DMS79 treated with DMSO at 0.1 percent for 48 hours (cell line): Measurements from ENCODE around the gene RAI1.

Source experiments
- DNase-seq: peaks from one replicate; lab custom pipeline; 2025; lab: John Stamatoyannopoulos, UW

RAI1 gene

DNA sequence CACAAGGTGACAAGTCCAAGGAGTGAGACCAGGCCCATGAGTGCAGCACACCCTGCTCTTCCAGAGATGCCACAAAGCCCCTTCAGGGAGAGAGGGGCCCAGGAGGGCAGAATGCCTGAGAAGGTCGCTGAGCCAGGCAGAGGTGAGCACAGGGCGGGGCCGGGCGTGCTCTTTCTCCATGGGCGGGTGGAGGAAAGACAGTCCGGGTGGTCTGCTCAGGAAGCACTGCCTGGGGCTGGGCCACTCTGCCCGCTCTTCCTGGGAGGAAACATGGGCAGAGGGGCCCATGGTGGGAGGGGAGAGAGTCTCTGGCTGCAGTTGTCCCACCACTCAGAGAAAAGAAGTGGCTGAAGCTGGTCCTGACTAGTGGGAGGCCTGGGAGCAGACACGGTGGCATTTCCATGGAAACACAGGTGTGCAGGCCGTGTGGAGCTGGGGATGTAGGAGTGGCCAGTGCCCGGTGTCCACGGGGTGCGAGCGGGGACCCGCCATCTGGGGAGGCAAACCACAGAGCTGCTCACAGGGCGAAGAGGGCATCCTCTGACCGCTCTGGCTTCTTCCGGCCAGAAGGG lies 165.9 kb downstream of the RAI1 start:
- DNase-seq = no peak

DNA sequence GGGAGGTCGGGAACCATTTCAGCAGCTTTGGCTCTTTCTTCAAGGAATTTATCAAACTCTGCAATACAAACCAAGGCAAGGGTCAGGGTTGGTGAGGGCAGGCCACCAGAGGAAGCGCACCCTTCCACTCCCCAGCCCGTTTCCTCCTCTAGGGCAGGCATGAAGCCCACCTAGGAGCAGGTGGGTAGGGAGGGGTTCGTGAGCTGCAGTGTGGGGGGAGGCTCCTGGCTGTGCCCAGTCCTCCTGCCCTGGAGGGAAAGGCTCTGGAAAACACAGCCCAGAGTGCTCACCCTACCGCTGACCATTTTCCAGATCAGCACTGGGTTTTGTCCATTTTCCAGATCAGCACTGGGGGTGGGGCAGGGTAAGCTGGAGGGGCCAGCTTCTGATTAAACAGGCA lies 166.5 kb downstream of the RAI1 start:
- DNase-seq = no peak

DNA sequence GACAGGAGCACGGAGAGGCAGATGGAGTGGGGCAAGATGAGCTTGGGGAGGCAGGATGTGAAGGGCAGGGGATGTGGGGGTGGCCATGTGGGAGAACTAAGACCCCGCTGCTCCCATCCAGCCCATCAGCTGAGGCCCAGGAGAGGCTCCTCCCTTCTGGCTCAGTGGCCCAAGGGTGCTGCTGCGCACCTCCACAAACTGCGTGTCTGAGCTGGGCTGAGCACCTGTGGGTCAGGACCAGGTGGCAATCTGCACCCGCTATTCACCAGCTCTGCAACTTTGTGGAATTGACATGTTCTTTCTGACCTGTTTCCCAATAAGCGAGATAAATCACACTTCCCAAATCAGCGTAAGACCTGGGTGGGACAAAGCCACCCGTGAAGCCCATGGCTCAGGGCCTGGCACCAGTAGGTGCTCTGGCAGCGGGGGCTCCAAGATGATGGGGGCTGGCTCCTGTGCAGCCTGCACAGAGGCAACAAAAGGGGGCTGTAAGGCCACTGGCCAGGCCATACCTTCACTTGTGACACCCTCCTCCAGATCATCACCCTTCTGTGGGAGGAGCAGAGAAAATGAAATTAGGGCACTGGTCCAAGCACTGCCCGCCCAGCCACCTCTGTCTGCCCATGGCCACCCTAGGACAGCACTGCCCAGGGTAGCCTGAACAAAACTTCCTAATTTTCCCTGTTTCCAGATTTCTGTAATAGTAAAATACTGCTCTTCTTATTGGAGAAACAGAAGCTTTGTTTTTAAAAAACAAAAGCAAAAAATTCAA lies 167.2 kb downstream of the RAI1 start:
- DNase-seq = no peak

DNA sequence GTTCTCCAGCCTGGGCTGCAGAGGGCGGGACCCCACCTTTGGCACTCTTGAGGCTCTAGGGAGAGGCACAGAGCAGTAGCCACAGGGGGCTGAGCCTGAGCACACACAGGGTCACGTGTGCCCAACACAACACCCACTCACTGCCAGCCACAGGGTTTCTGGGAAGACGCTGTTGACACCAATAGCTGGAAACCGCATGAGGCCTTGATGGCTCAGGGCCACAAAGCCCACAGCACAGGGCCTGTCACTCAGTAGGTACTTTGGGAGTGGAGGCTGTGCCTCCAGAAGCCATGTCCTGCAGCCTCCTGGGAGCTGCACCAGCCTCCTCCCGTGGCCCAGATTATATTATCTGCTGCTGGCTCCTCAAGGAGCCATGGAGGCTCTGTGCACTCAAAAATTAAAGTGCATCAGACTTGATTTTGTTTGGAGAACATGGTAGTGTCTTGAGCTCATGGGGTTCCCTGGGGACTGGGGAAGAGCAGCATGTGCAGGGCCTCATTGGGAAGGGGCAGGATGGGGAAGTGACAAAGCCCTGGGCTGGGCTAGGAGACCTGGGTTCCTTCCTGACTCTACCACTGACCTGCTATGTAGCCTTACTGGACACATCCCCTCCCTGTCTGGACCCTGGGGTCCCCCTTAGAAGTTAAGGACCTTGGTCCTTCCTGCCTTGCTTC lies 168.0 kb downstream of the RAI1 start:
- no peak for DNase-seq

DNA sequence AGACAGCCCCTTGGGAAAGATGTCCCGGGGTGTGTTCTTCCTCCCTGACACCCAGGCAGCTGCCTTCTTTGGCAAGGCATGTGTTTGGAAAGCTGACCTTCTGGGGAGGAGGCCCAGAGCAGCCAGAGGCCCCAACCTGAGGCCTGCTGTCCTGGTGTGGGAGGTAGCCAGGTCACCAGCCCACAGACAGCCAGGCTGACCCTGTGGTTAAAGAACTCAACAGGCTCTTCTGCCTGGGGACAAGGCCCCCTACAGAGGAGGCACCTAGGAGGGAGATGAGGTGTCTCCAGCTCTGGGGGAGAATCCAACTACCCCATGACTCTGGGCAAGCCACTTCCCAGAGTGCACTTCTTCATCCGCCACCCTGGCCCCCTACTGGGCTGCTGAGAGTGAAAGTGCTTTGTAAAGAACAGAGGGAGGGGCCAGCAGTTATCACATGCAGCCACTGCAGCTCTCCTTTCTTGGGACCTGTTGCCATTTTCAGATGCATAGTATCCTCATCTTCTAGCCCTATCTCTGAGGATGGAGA lies 168.7 kb downstream of the RAI1 start:
- DNase-seq = no peak

DNA sequence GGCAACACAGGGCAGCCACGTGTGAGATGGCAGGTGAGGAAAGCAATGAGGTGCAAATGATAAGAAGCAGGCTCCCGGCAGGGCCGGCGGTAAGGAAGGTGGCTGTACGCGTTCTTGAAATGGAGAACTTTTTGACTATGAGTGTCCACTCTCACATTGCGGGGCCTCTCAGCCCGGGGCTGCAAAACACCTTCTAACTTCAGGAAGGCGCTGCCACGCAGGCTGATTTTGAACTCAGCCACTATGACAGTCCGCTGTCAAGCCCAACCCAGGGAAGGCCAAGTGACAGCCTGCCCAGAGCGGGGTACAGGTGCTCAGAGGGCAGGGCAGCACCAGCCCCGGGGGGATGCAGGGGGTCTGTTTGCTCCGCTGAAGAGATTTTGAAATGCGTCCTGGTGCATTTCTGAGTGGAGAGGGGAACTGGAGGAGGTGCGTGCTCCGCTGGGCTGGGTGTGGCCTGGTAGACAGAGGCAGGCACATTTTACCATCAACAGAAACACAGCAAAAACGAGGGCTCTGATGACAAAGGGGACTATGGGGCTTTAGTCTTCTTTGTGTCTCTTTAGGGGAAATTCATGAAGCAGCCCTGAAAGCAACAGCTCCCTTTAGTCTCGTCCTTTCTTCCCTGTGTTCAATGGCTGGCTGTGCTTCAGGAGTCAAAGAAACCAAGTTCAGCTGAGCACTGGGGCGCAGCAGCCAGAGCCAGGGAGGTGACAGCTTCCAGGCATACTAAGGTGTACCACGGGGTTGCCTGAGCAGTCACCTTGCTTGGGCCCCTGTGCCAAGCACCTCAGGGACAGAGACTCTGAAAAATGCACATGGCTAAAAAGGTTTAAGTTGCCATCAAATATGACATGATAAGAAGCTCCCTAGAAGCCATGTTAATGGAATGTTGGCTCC lies 170.1 kb downstream of the RAI1 start:
- peak; percentile 16 for DNase-seq

DNA sequence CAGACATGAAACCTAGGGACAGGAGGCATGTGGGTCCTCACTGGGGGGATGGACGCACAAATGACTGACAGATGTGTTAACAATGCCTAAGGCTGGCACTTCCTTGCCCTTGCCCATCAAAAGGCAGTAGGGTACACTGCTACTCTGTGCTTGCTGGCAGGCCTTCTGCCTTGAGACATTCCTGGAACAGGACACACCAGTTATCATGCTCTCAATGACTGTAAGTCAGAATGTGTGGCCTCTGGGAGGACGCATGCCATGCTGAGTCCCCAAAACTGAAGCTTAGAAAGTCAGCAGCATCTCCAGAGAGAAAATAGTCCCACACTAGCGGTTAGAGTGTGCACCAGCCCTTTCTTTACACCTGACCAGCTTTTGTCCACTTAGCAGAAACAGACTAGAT lies 171.7 kb downstream of the RAI1 start:
- no peak for DNase-seq

DNA sequence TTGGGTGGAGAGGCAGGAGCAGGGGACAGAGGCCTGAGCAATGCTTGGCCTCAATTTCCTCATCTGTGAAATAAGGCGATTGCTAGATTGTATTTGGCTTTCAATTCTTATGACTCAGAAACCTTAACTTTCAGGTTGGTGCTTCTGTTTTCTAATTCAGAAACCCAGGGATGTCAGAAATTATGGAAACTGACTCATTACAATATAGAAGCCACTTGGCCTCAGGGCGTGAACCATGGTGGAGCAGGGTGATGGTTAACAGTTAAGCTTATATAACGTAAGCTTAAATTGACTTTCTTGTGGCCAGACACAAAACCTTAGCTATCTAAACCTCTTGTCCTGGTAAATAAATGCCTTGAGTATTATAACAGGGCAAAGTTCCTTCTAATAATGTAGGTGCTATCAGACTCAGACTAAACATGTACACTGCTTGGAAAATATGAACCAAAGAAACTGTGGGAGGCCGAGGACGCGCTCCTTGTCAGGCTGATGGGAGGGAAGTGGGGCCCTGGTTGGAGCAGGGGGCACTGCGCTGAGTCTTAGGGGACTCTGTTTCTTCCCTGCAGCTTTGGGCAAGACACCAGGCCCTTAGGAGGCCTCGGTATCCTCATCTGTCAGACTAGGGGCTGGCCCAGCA lies 172.7 kb downstream of the RAI1 start:
- no peak for DNase-seq

DNA sequence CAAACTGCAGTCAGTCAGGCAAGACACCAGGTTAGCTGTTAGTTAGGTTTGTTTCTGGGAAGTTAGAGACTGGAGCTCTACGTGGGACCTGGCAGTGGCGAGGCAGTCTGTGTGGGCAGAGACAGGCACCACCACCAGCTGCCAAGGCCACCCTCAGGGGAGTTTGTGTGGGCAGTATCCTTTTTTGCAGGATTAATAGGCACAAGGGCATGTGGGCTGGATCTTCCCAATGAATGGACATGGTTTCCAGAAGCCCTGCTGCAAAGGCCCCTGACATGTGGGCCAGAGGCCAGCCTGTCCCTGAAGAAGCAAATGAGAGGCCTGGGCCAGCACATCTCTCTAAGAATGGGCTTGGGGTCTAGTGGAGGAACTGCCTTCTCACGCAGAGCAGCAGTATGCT lies 174.7 kb downstream of the RAI1 start:
- no peak for DNase-seq

DNA sequence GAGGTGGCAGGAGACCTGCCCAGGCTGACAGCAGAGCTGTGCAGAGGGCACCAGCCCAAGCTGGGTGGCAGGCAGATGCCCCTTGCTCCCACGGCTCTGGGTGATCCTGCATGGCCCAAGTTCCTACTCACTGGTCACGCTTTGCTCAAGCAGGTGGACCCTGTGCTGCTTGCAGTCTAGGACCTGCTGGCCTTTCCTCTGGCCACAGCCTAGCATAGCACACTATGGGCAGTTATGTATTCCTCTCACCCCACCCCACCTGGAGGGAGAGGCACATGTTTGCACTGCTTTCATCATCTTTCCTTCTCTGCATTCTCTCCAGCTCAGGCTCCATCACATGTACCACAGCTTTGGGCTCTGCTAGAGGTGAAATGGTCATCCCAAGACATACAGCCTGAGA lies 175.1 kb downstream of the RAI1 start:
- no peak for DNase-seq

DNA sequence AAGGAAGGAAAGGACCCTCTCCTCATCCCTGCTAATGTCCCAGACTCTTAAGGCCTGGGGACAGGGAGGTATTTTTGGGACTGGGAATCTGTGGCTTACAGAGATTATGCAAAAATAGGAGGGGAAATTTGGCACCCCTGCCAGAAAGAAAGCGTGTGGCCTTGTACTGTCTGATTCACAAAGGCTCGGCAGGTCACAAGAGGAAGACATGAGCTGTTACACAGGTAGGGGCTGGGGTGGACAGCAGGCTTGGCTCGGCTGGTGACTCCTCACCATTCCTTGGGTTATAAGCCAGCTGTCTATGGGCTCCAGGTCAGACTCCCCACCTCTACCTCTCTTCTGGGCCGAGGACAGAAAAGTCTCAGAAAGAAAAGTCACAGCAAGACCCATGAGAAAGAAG lies 176.2 kb downstream of the RAI1 start:
- DNase-seq = no peak

DNA sequence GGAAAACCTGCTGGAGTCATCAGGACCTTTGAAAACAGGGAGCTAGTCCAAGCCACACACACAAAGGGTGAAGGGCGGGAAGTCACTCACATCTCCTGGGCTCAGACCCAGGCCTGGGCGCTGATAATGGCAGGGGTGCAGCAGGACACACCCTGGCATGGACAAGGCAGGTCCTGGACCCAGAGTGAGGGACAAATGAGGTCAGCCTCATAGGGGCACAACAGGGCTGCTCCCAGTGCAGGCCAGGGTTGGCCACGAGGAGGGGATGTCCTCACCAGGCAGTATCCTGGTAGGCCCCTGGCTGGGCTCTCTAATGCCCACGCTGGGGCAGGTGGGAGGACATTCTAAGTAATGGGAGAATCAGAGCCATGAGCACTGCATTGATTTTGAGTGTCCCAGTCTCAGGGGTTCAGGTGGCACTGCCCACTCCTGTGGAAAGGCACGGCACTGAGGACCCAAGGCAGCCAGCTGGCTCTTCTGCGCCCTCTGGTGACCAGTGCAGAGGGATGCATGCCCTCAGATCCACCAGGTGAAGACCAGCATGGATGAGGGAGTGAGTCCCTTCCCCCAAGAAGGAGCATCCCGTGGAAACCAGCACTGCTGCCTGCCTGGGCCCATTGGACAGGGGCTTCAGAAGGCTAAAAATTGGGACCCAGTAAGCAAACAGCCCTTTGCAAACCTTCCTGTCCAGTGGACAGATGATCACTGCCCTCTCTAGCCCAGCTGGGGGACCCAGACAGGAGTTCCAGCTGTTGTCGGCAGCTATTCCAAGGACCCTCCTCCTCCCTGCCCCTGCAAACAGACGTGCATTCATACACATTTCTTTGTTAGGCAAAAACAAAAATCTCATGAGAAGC lies 178.9 kb downstream of the RAI1 start:
- DNase-seq = peak; percentile 11

DNA sequence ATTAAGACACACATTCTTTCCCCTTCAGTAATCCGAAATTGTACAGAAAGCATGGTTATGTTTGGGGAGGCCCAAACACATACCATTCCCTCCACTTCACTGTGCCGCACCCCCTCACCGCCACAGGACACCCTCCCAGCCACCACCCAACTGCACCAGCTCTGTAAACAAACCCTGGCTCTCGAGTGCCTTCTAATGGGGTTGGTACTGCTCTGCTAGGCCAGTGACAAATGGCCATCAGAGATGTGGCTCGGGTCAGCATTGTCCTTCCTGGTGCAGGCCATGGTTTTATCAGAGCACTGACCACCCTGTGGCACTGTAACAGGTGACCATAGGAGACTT lies 179.5 kb downstream of the RAI1 start:
- DNase-seq = no peak
